HepG2 (cell line): ENCODE measurements around the gene GMEB1. TPM values are rescaled to one million over a fixed set of nuclear protein-coding genes. Genes with fewer than 3 reads are reported as not detected.
"Not testable (repeated sequence)": the region's sequence is repeated elsewhere in the genome, so short reads cannot be mapped to it uniquely, and the experiment has no call there.

ENCODE experiments used
- ATAC-seq: fragments of 200-7000 bp; cut with Tn5 transposase; 3 replicates; pipeline ENCODE4 v1.9.1; 2020; ENCODE audit warnings: mild to moderate bottlenecking, moderate library complexity
- BruUV-seq: library from RNA; stranded (reverse); fragments of 400-500 nt; replicated peaks from 2 replicates; lab custom pipeline; 2021; lab: Mats Ljungman, UMichigan
- CTCF ChIA-PET: fragments of 300-600 bp; formaldehyde crosslinking; extraction: SDS; loops from one replicate; lab custom pipeline; 2021; ENCODE audit warnings: low total read pairs, inconsistent platforms, low intra/inter-chr PET ratio; lab: Yijun Ruan, JAX
- POLR2A ChIA-PET: fragments of 350-600 bp; sonication (Branson Sonifier 250); formaldehyde crosslinking; loops from one replicate; lab custom pipeline; 2020; ENCODE audit warnings: antibody characterized with exemption, inconsistent platforms; lab: Yijun Ruan, JAX
- DNase-seq: peaks from one replicate; pipeline ENCODE4 v3.0.0-alpha.2; 2015; ENCODE audit warnings: low spot score
- FAIRE-seq: peaks from 3 replicates; lab custom pipeline; 2011; peaks lifted over from hg19 to GRCh38; lab: Jason Lieb, UNC
- H2AFZ ChIP-seq: one replicate; pipeline ENCODE4 v1.6.1; 2011; ENCODE audit warnings: low read length, inconsistent platforms
- H3K27ac ChIP-seq: fragments of 300-600 bp; 3 replicates; pipeline ENCODE4 v1.8.0; 2011; ENCODE audit warnings: mixed run types, mild to moderate bottlenecking, mixed read lengths, low read length, inconsistent platforms; ENCODE audit not compliant: insufficient read depth; ENCODE audit errors: extremely low read length
- H3K27me3 ChIP-seq, 2 experiments: fragments of 200-600 bp in 1 of 2; 2 replicates in 1 of 2; 3 replicates in 1 of 2; pipeline versions ENCODE4 v1.6.0 to v1.8.0; 2011; ENCODE audit warnings: low read length in 2 of 2, mild to moderate bottlenecking in 2 of 2, moderate library complexity in 2 of 2, inconsistent platforms in 1 of 2; ENCODE audit not compliant: insufficient read depth in 2 of 2, control insufficient read depth in 1 of 2
- H3K36me3 ChIP-seq, 2 experiments: fragments of 200-600 bp in 1 of 2; replicated peaks in 1 of 2; 2 replicates in 1 of 2; 3 replicates in 1 of 2; pipeline versions ENCODE4 v1.5.1 to v1.8.0; 2011; ENCODE audit warnings: low read length in 2 of 2, inconsistent platforms in 1 of 2; ENCODE audit not compliant: insufficient read depth in 2 of 2, control insufficient read depth in 1 of 2
- H3K4me1 ChIP-seq: 2 replicates; pipeline ENCODE4 v1.5.1; 2012; ENCODE audit warnings: low read length, inconsistent platforms; ENCODE audit not compliant: insufficient read depth
- H3K4me2 ChIP-seq: 2 replicates; pipeline ENCODE4 v1.6.0; 2011; ENCODE audit warnings: low read depth, low read length, inconsistent platforms
- H3K4me3 ChIP-seq, 3 experiments: fragments of 200-600 bp in 1 of 3; sonication (generic), shearing (Covaris generic) in 1 of 3; replicated peaks in 1 of 3; 2 replicates each; pipeline ENCODE4 v1.5.1; 2011 to 2016; ENCODE audit warnings: low read length in 3 of 3, inconsistent platforms in 2 of 3, low read depth in 2 of 3, mild to moderate bottlenecking in 2 of 3, control low read depth in 1 of 3, mixed read lengths in 1 of 3; ENCODE audit not compliant: insufficient read depth in 1 of 3
- H3K79me2 ChIP-seq: one replicate; pipeline ENCODE4 v1.6.1; 2011; ENCODE audit warnings: low read length, inconsistent platforms; ENCODE audit not compliant: insufficient read depth
- H3K9ac ChIP-seq: 2 replicates; pipeline ENCODE4 v1.6.0; 2011; ENCODE audit warnings: mild to moderate bottlenecking, low read depth, low read length, inconsistent platforms; ENCODE audit not compliant: insufficient read depth
- H3K9me3 ChIP-seq: 2 replicates; pipeline ENCODE4 v1.5.1; 2012; ENCODE audit warnings: mild to moderate bottlenecking, low read length
- H4K20me1 ChIP-seq: 2 replicates; pipeline ENCODE4 v1.6.0; 2011; ENCODE audit warnings: inconsistent platforms, mild to moderate bottlenecking, low read length, moderate library complexity; ENCODE audit not compliant: insufficient read depth
- CEBPB ChIP-seq: IDR thresholded peaks from 2 replicates; pipeline ENCODE4 v1.6.1; 2011; ENCODE audit warnings: low read depth, low read length, improper control_type of control experiment, borderline replicate concordance
- CEBPG ChIP-seq: IDR thresholded peaks from 2 replicates; pipeline ENCODE4 v1.6.1; 2016
- SMAD3 ChIP-seq: sonication (generic); formaldehyde crosslinking; IDR thresholded peaks from 2 replicates; pipeline ENCODE4 v1.4.0; 2020; ENCODE audit warnings: missing genetic modification reagents
- THYN1 ChIP-seq: sonication (generic); formaldehyde crosslinking; IDR thresholded peaks from 2 replicates; pipeline ENCODE4 v1.8.1; 2023; ENCODE audit warnings: low read depth, mild to moderate bottlenecking, moderate library complexity, missing genetic modification reagents, borderline replicate concordance
- ZMYM3 ChIP-seq: sonication (generic); formaldehyde crosslinking; IDR thresholded peaks from 2 replicates; pipeline ENCODE4 v1.5.1; 2020; ENCODE audit warnings: mild to moderate bottlenecking, missing genetic modification reagents
- ZNF121 ChIP-seq: sonication (generic); formaldehyde crosslinking; IDR thresholded peaks from 2 replicates; pipeline ENCODE4 v1.5.0; 2020; ENCODE audit warnings: mild to moderate bottlenecking, missing genetic modification reagents
- ZNF770 ChIP-seq: sonication (generic); formaldehyde crosslinking; IDR thresholded peaks from 2 replicates; pipeline ENCODE4 v1.5.0; 2020; ENCODE audit warnings: mild to moderate bottlenecking, missing genetic modification reagents
- WGBS: methylation state at CpG from one replicate; pipeline ENCODE4 v1.1.6; 2017; ENCODE audit warnings: low lambda C conversion rate; 5-methylcytosine and 5-hydroxymethylcytosine counted together
- in situ Hi-C: cut with HindIII; loops from 2 replicates; pipeline ENCODE4 v1.10.0; 2017; ENCODE audit warnings: low pct_unique_long_range_greater_than_20kb; ENCODE audit not compliant: extremely low pct_ligation_motif_present
- intact Hi-C: fragments of 100-400 bp; cut with micrococcal nuclease; formaldehyde crosslinking; loops from one replicate; pipeline ENCODE4 v1.10.0; 2022; ENCODE audit not compliant: unreplicated experiment
- polyA plus RNA-seq, 8 experiments: library from polyadenylated mRNA; depleted of rRNA in 3 of 8; stranded (reverse) in 7 of 8; unstranded in 1 of 8; fragments of >200 nt; fragmentation: Illumina TruSeq in 4 of 8; extraction: Trizol in 4 of 8; gene quantifications; 2 replicates each; pipeline versions ENCODE4 v1.2.1 to v1.2.3, GENCODE V29; 2011 to 2016; ENCODE audit warnings: low read depth in 4 of 8, missing spikeins in 1 of 8, mixed read lengths in 1 of 8; ENCODE audit not compliant: insufficient read depth in 1 of 8
- total RNA-seq, 5 experiments: library from RNA; depleted of rRNA; stranded (reverse); fragments of >200 nt; fragmentation: Illumina TruSeq; extraction: Trizol; gene quantifications; 2 replicates each; pipeline ENCODE4 v1.2.3, GENCODE V29; 2016; ENCODE audit warnings: low read depth in 1 of 5
- TF ChIP-seq, protein P1 (sequence below): sonication (generic); formaldehyde crosslinking; IDR thresholded peaks from 2 replicates; pipeline ENCODE4 v1.4.0; 2020; ENCODE audit warnings: missing genetic modification reagents, mild to moderate bottlenecking, borderline replicate concordance
- TF ChIP-seq, protein P2 (sequence below): IDR thresholded peaks from 2 replicates; pipeline ENCODE4 v1.6.1; 2016

Gene GMEB1
- total and polyA plus RNA-seq, 2 of the 13 experiments (the other 11 are each of a cell fraction or from before 2014, with no cell fraction given): 3.0 to 6.0 TPM

- TF ChIP-seq, protein P1, sequence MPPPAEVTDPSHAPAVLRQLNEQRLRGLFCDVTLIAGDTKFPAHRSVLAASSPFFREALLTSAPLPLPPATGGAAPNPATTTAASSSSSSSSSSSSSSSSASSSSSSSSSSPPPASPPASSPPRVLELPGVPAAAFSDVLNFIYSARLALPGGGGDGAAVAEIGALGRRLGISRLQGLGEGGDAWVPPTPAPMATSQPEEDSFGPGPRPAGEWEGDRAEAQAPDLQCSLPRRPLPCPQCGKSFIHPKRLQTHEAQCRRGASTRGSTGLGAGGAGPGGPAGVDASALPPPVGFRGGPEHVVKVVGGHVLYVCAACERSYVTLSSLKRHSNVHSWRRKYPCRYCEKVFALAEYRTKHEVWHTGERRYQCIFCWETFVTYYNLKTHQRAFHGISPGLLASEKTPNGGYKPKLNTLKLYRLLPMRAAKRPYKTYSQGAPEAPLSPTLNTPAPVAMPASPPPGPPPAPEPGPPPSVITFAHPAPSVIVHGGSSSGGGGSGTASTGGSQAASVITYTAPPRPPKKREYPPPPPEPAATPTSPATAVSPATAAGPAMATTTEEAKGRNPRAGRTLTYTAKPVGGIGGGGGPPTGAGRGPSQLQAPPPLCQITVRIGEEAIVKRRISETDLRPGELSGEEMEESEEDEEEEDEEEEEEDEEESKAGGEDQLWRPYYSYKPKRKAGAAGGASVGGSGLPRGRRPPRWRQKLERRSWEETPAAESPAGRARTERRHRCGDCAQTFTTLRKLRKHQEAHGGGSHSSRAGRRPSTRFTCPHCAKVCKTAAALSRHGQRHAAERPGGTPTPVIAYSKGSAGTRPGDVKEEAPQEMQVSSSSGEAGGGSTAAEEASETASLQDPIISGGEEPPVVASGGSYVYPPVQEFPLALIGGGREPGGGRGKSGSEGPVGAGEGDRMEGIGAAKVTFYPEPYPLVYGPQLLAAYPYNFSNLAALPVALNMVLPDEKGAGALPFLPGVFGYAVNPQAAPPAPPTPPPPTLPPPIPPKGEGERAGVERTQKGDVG (CRISPR knock-in tag): peak; percentile 64; the same call in 1 of the 2 replicates
- TF ChIP-seq, protein P2, sequence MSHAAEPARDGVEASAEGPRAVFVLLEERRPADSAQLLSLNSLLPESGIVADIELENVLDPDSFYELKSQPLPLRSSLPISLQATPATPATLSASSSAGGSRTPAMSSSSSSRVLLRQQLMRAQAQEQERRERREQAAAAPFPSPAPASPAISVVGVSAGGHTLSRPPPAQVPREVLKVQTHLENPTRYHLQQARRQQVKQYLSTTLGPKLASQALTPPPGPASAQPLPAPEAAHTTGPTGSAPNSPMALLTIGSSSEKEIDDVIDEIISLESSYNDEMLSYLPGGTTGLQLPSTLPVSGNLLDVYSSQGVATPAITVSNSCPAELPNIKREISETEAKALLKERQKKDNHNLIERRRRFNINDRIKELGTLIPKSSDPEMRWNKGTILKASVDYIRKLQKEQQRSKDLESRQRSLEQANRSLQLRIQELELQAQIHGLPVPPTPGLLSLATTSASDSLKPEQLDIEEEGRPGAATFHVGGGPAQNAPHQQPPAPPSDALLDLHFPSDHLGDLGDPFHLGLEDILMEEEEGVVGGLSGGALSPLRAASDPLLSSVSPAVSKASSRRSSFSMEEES (CRISPR knock-in tag): peak; percentile 81; the same call in 1 of the 2 replicates
- TF ChIP-seq THYN1 (no peak), SMAD3 (peak; percentile 97)
These were observed 19.9 kb upstream of the GMEB1 start, which contains the start of gene RNU11 (continued) for GRCh38 chr1:28648474-28649198.

- H3K27ac ChIP-seq, CTCF ChIA-PET, H3K9ac ChIP-seq, ATAC-seq, BruUV-seq, H3K36me3 ChIP-seq, DNase-seq, in situ Hi-C loops, H3K4me3 ChIP-seq, H2AFZ ChIP-seq, FAIRE-seq, H3K27me3 ChIP-seq, H4K20me1 ChIP-seq, H3K79me2 ChIP-seq, H3K4me2 ChIP-seq, H3K9me3 ChIP-seq: not testable (repeated sequence)
- intact Hi-C loops: loop anchor here (5.0 kb wide), 1 partner anchor 136 kb away; no protein-coding TSS in a partner anchor
- POLR2A ChIA-PET: interaction anchor here (1.1 to 1.6 kb wide), 3 partner anchors 10 to 83 kb away, joined by 3 to 6 read pairs (median 5); partner anchors contain the start of genes GMEB1, TAF12 and YTHDF2
- peaks cover 31% of the 10 kb centered on the region for H3K4me1 ChIP-seq
- TF ChIP-seq CEBPB (peak; percentile 22; the same call in 1 of the 2 replicates), CEBPG (CRISPR knock-in tag) (peak; percentile 26; the same call in 1 of the 2 replicates), ZMYM3 (CRISPR knock-in tag) (peak; percentile 47; the same call in 1 of the 2 replicates), ZNF121 (peak; percentile 83), ZNF770 (peak; percentile 68; the same call in 1 of the 2 replicates)
- 30% methylated on average over 13 of the region's 13 CpGs for WGBS
These were observed 15.5 kb upstream of the GMEB1 start for GRCh38 chr1:28653063-28653462.
